Thoracic aorta (tissue), 2 donors: ENCODE data around the gene PPP1CB. TPM values are rescaled to one million over a fixed set of nuclear protein-coding genes. Genes with fewer than 3 reads are reported as not detected.

Source experiments
- ATAC-seq: fragments of 150-250 bp; one replicate; pipeline ENCODE4 v1.8.0; 2017; ENCODE audit warnings: low read depth; ENCODE audit not compliant: insufficient number of reproducible peaks, low FRiP score
- DNase-seq: peaks from one replicate; pipeline ENCODE4 v3.0.0-alpha.2; 2020; ENCODE audit warnings: low spot score
- H3K27ac ChIP-seq, 2 donors: fragments of 200-600 bp; sonication (generic); 1 replicate in 1 of 2; 2 replicates in 1 of 2; pipeline ENCODE4 v1.5.1; 2016; ENCODE audit warnings: mild to moderate bottlenecking in 2 of 2, moderate library complexity in 2 of 2
- H3K27me3 ChIP-seq: fragments of 200-600 bp; sonication (generic); replicated peaks from 2 replicates; pipeline ENCODE4 v1.6.0; 2016; ENCODE audit warnings: mild to moderate bottlenecking; ENCODE audit not compliant: insufficient read depth
- H3K36me3 ChIP-seq: fragments of 200-600 bp; sonication (generic); one replicate; pipeline ENCODE4 v1.5.1; 2016
- H3K4me1 ChIP-seq, 2 donors: fragments of 200-600 bp; sonication (generic); 1 replicate in 1 of 2; 2 replicates in 1 of 2; pipeline versions ENCODE4 v1.5.1 to v1.6.0; 2016; ENCODE audit warnings: low read depth in 2 of 2, mild to moderate bottlenecking in 1 of 2; ENCODE audit not compliant: control insufficient read depth in 1 of 2
- H3K4me3 ChIP-seq: fragments of 200-600 bp; sonication (generic); 2 replicates; pipeline ENCODE4 v1.5.1; 2016; ENCODE audit warnings: mild to moderate bottlenecking
- H3K9me3 ChIP-seq: fragments of 200-600 bp; sonication (generic); 2 replicates; pipeline ENCODE4 v1.5.1; 2016
- CTCF ChIP-seq: fragments of 200-600 bp; sonication (generic); IDR thresholded peaks from one replicate; pipeline ENCODE4 v1.5.1; 2019; ENCODE audit warnings: antibody characterized with exemption
- total RNA-seq, 2 donors: library from RNA; depleted of rRNA; stranded (reverse); fragments of >200 nt; gene quantifications; one replicate each; pipeline versions ENCODE4 v1.1.0 to v1.2.3, GENCODE V29; 2016

The PPP1CB gene
- total RNA-seq, 2 donors from 2014 or later = 326 to 585 TPM

- DNase-seq = no peak
- no peak overlapping the region for H3K27ac ChIP-seq
- H3K27me3 ChIP-seq = no peaks in the 10 kb centered on the region
- no peak for ATAC-seq
- no peaks in the 10 kb centered on the region for H3K9me3 ChIP-seq
- no peak for TF ChIP-seq CTCF
- no peaks in the 10 kb centered on the region for H3K36me3 ChIP-seq
- no peak overlapping the region for H3K4me3 ChIP-seq
- no peaks in the 10 kb centered on the region for H3K4me1 ChIP-seq
Measured at GRCh38 chr2:28824870-28825269, 73.2 kb downstream of the PPP1CB start.

DNA sequence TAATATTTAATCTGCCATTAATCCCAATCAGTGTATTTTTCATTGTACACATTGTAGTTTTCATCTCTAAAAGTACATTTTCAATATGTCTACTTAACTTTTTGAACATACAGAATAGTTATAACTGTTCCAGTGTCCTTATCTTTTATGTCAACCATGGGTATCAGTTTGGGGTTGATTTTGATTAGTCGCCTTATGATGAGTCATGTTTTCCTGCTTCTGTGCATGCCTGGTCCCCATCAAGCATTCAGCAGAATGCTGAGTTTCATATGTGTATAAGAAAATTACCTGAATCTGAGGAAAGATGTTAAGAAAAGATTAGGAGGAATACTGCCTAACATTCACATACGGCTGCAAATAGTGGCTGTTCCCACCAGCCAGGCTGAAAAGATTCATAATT is 76.8 kb downstream of the PPP1CB start:
- no peak for DNase-seq
- H3K27ac ChIP-seq = no peak overlapping the region
- H3K9me3 ChIP-seq = no peaks in the 10 kb centered on the region
- no peak for TF ChIP-seq CTCF
- H3K4me1 ChIP-seq = no peaks in the 10 kb centered on the region
- no peaks in the 10 kb centered on the region for H3K36me3 ChIP-seq
- no peaks in the 10 kb centered on the region for H3K27me3 ChIP-seq
- no peak for ATAC-seq
- no peak overlapping the region for H3K4me3 ChIP-seq

DNA sequence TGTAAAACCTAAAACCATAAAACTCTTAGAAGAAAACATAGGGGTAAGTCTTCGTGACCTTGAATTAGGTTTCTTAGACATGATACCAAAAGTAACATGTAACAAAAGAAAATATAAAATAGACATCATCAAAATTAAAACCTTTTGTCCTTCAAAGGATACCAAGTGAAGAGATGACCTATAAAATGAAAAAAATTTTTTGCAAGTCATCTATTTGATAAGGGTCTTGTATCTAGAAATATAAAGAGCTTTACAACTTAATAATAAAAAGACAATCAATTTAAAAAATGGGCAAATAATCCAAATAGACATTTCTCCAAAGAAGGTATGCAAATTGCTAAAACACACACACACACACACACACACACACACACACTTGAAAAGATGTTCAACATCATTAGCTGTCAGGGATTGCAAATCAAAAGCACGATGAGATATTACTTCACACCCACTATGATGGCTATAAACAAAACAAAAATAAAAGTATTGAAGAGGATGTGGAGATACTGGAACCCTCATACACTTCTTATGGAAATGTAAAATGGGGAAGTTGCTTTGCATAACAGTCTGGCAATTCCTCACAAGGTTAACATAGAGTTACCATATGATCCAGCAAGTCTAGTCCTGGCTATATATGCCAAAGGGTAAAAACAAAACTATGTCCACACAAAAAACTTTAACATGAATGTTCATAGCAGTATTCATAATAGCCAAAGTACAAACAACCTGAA is 82.3 kb downstream of the PPP1CB start:
- DNase-seq (no peak), ATAC-seq (no peak)
- Histone ChIP-seq H3K36me3 (no peaks in the 10 kb centered on the region), H3K4me3 (no peak overlapping the region), H3K27me3 (no peaks in the 10 kb centered on the region), H3K9me3 (no peaks in the 10 kb centered on the region), H3K27ac (no peak overlapping the region), H3K4me1 (no peaks in the 10 kb centered on the region)
- no peak for TF ChIP-seq CTCF

DNA sequence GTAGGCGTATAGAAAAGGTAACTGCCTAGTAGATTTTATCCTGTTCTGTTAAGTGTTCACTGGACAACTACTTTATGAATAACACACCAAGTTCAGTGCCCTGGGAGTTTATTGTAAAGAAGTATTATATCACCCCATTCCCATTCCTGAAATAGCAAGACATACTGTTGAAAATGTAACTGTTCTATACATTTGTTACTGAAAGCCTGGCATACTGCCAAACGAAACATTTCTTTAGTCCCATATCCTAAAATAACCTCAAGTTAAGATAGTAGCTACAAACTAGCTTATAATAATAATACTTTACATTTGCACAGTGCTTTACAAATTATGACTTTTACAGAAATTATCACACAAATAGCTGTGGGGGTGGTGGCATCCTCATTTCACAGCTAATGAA is 84.2 kb downstream of the PPP1CB start:
- TF ChIP-seq CTCF = no peak
- no peak overlapping the region for H3K4me3 ChIP-seq
- DNase-seq = no peak
- H3K27me3 ChIP-seq = no peaks in the 10 kb centered on the region
- H3K36me3 ChIP-seq = no peaks in the 10 kb centered on the region
- no peaks in the 10 kb centered on the region for H3K4me1 ChIP-seq
- no peaks in the 10 kb centered on the region for H3K9me3 ChIP-seq
- H3K27ac ChIP-seq = no peak overlapping the region
- ATAC-seq = no peak

DNA sequence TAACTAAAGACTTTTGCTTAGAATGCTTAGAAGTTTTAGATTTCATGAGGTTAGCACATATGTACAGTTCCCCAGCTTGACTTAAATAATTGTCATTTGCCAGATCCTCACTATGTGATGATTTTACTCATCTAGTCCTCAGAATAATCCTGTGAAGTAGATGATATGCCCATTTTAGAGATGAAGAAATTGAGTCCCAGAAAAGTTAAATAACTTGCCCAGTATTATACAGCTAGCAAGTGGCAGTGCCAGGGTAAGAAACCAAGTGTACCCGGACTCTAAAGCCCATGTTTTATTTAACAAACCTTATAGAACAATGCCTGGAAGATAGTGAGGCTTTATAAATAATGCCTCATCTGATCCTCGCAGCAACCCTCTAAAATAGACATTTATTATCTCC is 87.3 kb downstream of the PPP1CB start:
- H3K36me3 ChIP-seq = no peaks in the 10 kb centered on the region
- DNase-seq = no peak
- H3K27me3 ChIP-seq = no peaks in the 10 kb centered on the region
- no peak overlapping the region for H3K4me3 ChIP-seq
- H3K27ac ChIP-seq = no peak overlapping the region
- H3K4me1 ChIP-seq = no peaks in the 10 kb centered on the region
- H3K9me3 ChIP-seq = no peaks in the 10 kb centered on the region
- no peak for ATAC-seq
- TF ChIP-seq CTCF = no peak
